ENCODE results near the gene TASL. TPM values are rescaled to one million over a fixed set of nuclear protein-coding genes. Genes with fewer than 3 reads are reported as not detected.

The TASL gene
- total RNA-seq, 1 experiment from 2014 or later = not detected

DNA sequence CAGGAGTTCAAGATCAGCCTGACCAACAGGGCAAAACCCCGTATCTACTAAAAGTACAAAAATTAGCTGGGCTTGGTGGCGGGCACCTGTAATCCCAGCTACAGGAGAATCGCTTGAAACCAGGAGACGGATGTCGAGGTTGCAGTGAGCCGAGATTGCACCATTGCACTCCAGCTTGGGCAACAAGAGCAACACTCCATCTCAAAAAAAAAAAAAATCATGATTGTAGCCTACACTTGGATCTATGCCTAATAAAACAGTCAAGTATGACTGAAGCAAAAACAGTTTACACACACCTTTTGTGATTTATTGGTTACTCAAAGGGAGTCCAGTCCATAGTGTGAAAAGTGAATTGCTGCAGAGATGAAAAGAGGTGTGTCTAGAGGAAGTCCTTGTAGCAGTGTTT is 34.7 kb upstream of the TASL start:
- intact Hi-C loops (cut with micrococcal nuclease; ENCODE audit: unreplicated experiment) = no loop called here
- no TSS peak for BruUV-seq (replicated peaks)
- no peak for ATAC-seq

DNA sequence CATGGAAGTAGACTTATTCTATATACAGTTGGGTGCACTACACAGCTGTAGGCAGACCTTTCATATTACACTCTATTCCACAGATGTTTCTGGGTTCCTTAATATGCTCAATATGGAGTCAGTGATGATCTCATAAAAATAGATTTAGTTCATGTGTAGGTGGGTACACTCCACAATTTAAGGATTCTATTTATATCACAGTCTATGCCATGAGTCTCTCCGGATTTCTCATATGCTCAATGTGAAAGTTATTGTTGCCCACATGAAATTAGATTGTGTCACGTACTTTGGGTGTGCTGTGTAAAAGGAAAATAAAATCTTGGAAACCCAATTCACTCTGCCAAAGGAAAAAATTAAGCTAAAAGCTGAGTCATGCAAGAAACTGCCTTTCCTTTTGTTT is 32.5 kb upstream of the TASL start:
- BruUV-seq (replicated peaks) = no TSS peak
- no peak overlapping the region for H3K27ac ChIP-seq (ENCODE audit: low read length)
- H3K36me3 ChIP-seq (ENCODE audit: control insufficient read depth, insufficient read depth, low read length) = no peaks in the 10 kb centered on the region
- CTCF ChIA-PET = no interaction called here
- H3K4me1 ChIP-seq (ENCODE audit: control insufficient read depth, insufficient read depth, low read length) = no peaks in the 10 kb centered on the region
- POLR2A ChIA-PET = no interaction called here
- TF ChIP-seq POLR2AphosphoS5 (IDR thresholded peaks at IDR 0.05; ENCODE audit: low read depth, low read length) (no peak), SIN3A (IDR thresholded peaks at IDR 0.05; ENCODE audit: borderline replicate concordance, insufficient read depth, low read depth, low read length) (no peak)
- TF ChIP-seq, protein P1, sequence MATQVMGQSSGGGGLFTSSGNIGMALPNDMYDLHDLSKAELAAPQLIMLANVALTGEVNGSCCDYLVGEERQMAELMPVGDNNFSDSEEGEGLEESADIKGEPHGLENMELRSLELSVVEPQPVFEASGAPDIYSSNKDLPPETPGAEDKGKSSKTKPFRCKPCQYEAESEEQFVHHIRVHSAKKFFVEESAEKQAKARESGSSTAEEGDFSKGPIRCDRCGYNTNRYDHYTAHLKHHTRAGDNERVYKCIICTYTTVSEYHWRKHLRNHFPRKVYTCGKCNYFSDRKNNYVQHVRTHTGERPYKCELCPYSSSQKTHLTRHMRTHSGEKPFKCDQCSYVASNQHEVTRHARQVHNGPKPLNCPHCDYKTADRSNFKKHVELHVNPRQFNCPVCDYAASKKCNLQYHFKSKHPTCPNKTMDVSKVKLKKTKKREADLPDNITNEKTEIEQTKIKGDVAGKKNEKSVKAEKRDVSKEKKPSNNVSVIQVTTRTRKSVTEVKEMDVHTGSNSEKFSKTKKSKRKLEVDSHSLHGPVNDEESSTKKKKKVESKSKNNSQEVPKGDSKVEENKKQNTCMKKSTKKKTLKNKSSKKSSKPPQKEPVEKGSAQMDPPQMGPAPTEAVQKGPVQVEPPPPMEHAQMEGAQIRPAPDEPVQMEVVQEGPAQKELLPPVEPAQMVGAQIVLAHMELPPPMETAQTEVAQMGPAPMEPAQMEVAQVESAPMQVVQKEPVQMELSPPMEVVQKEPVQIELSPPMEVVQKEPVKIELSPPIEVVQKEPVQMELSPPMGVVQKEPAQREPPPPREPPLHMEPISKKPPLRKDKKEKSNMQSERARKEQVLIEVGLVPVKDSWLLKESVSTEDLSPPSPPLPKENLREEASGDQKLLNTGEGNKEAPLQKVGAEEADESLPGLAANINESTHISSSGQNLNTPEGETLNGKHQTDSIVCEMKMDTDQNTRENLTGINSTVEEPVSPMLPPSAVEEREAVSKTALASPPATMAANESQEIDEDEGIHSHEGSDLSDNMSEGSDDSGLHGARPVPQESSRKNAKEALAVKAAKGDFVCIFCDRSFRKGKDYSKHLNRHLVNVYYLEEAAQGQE (IDR thresholded peaks at IDR 0.05; ENCODE audit: insufficient read depth in 1 of 2, low read depth in 2 of 2, low read length in 1 of 2) = no peak
- H3K9me3 ChIP-seq (ENCODE audit: control insufficient read depth, insufficient read depth, low read depth, low read length) = no peaks in the 10 kb centered on the region
- intact Hi-C loops (cut with micrococcal nuclease; ENCODE audit: unreplicated experiment) (no loop called here), in situ Hi-C loops (cut with HindIII; ENCODE audit: low pct_unique_long_range_greater_than_20kb, low sequenced_read_pairs) (no loop called here)
- DNase-seq (ENCODE audit: low read depth, low spot score) (no peak), ATAC-seq (no peak)
- H3K27me3 ChIP-seq (ENCODE audit: control insufficient read depth, insufficient read depth, low read length) = no peaks in the 10 kb centered on the region
- no peak overlapping the region for H3K4me3 ChIP-seq (ENCODE audit: low read depth in 2 of 2, low read length in 2 of 2)

More for the DNA sequence above, 34.7 kb upstream of the TASL start:
- Histone ChIP-seq H3K27ac (ENCODE audit: low read length) (no peak overlapping the region), H3K9me3 (ENCODE audit: control insufficient read depth, insufficient read depth, low read depth, low read length) (no peaks in the 10 kb centered on the region), H3K4me3 (ENCODE audit: low read depth in 2 of 2, low read length in 2 of 2) (no peak overlapping the region), H3K4me1 (ENCODE audit: control insufficient read depth, insufficient read depth, low read length) (no peaks in the 10 kb centered on the region), H3K36me3 (ENCODE audit: control insufficient read depth, insufficient read depth, low read length) (no peaks in the 10 kb centered on the region), H3K27me3 (ENCODE audit: control insufficient read depth, insufficient read depth, low read length) (no peaks in the 10 kb centered on the region)
- DNase-seq (ENCODE audit: low read depth, low spot score) = no peak
- ChIA-PET POLR2A (no interaction called here), CTCF (no interaction called here)
- no peak for TF ChIP-seq SIN3A (IDR thresholded peaks at IDR 0.05; ENCODE audit: borderline replicate concordance, insufficient read depth, low read depth, low read length)
- TF ChIP-seq, protein P1 (IDR thresholded peaks at IDR 0.05; ENCODE audit: insufficient read depth in 1 of 2, low read depth in 2 of 2, low read length in 1 of 2) = no peak
- no peak for TF ChIP-seq TCF7L2 (IDR thresholded peaks at IDR 0.05; ENCODE audit: low read depth, low read length)
- TF ChIP-seq CTCF (IDR thresholded peaks at IDR 0.05) = no peak
- TF ChIP-seq POLR2AphosphoS5 (IDR thresholded peaks at IDR 0.05; ENCODE audit: low read depth, low read length) = no peak
- in situ Hi-C loops (cut with HindIII; ENCODE audit: low pct_unique_long_range_greater_than_20kb, low sequenced_read_pairs) = no loop called here

All from Panc1 (cell line).